HG03159 (cell line): ENCODE results near the gene ANTXR1.
"Not testable (repeated sequence)": the region's sequence is repeated elsewhere in the genome, so short reads cannot be mapped to it uniquely, and the experiment has no call there.

ENCODE experiments used
- ATAC-seq: cut with Tn5 transposase; IDR thresholded peaks from one replicate; pipeline ENCODE4 v1.9.1; 2021; ENCODE audit warnings: mild to moderate bottlenecking, moderate library complexity; ENCODE audit not compliant: unreplicated experiment

Gene ANTXR1

DNA sequence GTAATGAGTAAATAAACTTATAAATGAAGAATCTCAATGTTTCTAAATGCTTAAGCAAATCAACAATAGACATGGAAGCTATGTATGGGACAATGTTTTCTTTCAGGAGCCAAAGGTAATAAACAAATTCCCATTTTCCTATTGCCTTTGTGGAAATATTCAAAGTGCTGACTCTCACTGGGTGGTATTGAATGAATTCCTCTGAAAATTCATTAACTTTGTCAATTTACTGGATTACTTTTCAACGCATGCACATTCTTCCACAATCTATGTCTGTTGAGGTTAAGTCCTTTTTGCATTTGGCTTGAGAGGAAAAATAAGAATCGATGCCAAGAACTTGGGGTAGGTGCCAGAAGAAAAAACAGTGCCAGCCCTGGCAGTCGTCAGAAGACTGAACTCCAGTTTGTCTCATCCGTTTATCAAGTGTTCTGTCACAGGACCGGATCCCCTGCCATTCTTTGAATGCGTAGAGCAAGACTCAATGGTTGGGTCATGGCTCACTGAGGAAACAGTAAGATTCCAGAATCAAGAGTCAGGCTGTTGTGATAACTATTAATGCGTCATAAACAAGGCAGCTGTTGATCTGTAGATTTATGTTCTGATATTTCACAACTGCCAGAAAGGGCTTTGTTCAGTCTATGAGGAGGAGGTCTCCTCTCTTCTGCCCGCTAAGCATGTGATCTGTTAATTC lies 240.8 kb downstream of the ANTXR1 start:
- ATAC-seq, result no peak

DNA sequence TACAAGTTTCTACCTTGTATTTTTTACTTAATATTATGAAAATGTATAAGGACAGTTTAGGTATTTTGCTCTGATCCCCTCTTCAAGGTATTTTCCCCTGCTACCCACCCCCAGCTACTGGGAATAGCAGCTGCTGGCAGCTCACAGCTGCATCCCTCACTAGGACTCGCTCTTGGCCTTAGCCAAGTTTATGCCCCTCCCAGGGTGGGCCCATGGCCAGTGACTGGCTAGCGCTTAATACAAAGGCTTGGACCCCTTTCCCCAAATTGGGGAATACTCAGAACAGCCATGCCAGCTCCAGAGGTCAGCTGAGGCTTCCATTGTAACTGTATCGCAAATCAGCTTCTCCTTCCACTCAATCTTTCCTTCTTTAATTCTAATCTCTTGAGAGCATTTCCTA lies 242.8 kb downstream of the ANTXR1 start:
- no peak for ATAC-seq

DNA sequence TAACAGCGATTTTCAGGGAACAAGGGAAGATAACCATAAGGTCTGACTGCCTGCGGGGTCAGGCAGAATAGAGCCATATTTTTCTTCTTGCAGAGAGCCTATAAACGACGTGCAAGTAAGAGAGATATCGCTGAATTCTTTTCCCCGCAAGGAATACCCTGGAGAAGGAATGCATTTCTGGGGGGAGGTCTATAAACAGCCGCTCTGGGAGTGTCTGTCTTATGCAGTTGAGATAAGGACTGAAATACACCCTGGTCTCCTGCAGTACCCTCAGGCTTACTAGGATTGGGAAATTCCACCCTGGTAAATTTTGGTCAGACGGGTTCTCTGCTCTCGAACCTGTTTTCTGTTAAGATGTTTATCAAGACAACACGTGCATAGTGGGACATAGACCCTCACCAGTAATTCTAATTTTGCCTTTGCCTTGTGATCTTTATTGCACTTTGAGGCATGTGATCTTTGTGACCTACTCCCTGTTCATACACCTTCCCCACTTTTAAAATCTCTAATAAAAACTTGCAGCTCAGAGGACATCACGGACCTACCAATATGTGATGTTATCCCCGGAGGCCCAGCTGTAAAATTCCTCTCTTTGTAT lies 247.1 kb downstream of the ANTXR1 start:
- ATAC-seq, result not testable (repeated sequence)

DNA sequence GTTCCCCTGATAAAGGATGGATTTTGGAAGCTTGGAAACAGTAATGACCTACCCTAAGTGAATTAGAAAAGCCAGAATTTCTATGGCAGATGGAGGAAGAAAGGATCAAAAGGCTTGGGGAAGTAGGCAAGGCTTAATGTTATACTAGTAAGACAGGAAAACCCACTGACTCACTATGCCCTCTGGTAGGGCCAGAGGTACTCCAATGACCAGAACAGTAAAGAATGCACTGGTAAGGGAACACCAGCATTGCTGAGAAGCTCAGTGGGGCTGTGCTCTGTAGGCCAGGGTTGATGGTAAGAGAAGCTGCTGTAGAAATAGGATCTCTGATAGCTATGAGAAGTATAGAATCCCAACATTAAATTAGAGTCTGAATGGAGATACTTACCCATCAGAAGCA lies 247.7 kb downstream of the ANTXR1 start:
- ATAC-seq, result no peak

DNA sequence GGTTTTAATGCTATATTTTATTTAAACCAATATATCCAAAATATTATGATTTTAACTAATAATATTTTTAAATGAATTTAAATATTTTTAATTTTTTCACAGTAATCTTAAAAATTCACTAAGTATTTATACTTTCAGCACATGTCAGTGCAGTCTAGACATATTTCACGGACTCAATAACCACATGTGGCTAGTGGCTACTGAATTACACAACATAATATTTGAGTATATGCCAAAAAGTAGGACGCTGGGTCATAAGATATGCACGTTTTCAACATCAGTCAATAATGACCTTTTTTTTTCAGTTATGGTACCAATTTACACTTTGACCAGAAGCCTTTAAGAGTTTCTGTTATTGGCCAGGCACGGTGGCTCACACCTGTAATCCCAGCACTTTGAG lies 256.4 kb downstream of the ANTXR1 start:
- no peak for ATAC-seq

DNA sequence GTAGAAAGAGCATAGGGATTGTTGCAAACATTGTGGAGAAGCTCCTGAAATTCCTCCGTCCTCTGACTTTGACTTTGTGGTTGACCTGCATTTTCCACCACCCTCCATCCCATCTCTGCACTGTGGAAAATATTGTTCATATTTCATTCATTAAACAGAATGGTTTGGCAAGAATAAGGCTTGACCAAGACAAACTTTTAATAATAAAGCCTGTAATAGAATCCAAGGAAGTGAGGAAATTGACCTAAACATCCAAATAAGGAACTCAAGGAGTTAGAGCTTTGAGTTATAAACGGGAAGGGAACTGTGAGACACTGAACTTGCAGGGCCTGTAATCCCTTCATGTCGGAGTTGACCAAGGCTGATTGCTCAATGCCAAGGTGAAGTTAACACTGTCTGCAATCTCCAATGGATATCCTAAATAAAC lies 258.9 kb downstream of the ANTXR1 start:
- no peak for ATAC-seq

DNA sequence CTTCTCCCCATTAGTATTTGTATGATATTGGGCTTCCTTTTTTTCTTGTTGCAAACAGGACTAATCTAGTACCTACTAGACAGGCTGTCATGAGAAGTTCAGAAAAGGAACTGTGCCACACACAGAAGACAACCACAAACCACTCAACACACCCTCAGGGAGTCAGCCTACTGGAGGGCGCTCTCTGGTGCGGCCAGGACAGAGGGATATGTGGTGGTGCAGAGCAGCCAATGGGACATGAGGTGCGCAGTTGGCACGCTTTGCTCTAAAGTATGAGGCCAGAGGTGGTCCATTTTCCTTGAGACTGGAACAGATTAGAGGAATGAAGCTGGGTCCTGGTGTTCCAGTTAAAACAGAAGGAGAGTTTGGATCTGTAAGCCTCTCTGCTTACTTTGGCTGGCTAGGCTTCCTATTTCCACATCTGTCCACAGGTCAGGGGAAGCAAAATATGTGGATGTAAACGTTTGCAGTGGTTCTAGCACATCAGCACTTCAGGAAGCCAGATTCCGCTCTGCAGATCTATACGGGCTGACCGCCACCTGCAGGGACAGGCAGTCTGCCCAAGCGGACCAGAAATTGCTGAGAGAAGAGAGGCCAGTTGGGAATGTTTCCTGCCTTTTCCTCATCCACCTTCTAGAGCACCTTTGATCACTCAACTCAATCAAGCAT lies 260.0 kb downstream of the ANTXR1 start:
- no peak for ATAC-seq

DNA sequence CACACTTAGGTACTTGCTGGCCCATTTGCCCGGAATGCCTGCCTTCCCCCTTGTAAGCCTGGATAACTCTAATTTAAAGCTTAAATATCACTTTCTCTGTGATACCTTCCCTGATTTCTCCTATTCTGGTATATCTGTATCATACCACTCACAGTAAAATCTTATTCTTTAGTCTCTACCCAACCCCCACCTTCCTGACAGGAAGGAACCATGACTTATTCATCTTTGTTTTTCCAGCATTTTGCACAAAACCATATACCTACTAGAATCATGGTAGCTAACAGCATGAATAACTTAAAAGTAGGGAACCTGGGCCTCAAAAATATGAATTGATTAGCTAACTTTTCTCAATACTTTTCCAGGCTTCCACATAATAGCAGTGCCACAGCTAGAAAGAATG lies 262.5 kb downstream of the ANTXR1 start:
- no peak for ATAC-seq

DNA sequence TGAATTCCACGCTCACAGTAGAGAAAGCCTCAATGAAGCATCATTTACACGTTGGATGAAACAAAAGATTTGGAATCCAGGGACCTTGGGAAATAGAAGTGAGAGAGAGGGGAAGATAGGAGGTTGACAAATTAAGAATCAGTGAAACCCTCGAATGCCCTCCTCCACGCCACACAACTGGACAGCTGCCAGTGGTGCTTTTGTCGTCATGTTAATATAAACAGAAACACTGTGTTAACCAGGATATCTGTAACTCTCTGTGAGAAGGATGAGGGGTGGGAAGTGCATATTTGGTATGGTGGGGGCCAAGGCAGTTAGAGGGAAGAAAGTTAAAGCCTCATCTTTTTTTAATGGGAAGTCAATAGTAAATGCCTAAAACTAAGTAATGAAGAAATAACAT lies 265.4 kb downstream of the ANTXR1 start:
- ATAC-seq, result no peak

DNA sequence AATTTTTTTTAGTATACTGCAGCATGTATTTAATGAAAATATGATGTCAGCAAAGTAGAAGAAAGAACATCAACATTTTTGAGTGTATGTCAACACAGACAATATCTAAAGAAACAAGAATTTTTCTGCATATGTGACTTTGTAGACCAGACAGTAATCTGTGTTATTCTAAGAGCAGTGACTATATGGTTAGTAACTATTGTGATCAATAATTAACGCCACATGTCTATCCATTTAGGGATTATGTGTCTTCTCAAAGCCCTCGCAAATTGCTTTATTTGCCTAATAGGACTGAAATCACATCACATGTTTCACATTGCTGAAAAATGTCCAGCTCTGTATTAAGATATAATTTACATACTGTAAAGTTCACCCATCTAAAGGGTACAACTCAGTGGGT lies 266.2 kb downstream of the ANTXR1 start:
- no peak for ATAC-seq

DNA sequence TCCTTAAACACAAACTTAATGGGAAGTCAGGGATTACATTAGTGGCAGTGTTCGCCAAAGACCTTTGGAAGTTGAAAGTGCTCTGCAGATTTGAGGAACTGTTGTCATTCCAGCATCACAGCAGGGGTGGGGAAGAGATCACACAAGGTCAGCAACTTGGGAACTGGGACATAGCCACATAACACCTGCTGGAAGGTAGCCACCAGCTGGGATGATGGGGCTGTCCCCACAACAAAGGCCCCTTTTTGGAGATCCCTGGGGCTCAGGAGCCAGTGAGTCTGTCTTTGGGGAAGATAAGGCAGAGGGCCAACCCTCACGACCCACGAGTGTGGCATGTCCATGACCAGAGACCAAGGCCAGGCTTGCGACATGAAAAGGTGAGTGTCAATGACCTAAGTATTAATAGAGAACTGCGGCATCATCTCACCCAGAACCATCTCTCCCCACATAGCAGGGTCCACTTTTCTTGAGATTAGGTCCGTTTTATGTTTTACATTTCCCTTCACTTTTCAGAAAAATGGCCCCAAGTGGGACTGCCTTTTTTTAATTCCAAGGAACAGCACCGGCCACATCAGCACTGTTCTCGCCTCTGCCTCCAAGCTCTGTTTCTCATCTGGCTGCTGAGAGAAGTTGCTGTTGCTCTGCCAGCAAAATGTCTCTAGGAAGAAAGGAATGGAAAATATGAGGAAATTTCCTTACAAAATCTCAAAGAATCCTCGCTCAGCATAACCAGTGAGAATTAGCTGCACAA lies 267.1 kb downstream of the ANTXR1 start:
- ATAC-seq, result no peak

DNA sequence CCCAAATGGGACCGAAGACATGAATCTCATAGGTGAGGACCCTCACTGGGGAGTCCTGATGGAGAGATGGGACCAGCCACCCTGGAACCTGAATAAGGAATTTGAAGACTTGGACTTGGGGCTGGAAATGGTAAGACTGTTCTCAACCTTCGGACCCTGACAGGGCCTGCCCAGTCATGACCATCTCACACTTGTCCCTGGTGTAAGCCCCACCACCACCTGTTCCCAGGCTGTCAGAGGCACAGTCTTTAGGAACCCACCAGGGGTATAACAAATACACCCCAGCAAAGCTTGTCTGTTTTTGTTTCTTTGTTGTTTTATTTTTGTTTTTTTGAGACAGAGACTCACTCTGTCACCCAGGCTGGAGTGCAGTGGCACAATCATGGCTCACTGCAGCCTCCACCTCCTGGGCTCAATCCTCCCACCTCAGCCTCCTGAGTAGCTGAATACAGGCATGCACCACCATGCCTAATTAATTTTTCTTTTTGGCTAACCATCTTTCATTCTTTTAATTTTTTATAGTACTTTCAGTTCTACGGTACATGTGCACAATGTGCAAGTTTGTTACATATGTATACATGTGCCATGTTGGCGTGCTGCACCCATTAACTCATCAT lies 267.9 kb downstream of the ANTXR1 start:
- ATAC-seq, result no peak

DNA sequence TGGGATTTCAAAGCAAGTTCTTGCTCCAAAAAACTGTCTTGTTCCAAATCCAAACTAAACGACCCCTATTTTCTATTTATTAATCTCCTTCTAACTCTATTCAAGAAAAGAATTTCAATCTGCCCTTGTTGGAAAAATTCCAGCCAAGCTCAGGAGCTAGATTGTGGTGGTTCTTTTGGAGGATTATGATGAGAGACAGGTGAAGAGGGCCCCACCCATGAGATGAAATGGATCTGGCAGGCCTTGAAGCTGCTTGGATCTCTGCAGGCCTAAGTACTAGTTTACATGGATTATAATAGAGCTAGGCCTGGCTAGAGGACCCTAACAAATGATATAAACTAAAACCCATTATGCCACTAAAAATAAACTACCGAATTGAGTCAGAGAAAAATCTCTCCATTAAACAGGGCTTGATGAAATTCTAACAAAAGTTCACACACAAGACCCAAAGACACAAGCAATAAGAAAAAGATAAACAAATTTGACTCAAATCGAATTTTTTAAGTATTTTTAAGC lies 272.5 kb downstream of the ANTXR1 start:
- no peak for ATAC-seq

DNA sequence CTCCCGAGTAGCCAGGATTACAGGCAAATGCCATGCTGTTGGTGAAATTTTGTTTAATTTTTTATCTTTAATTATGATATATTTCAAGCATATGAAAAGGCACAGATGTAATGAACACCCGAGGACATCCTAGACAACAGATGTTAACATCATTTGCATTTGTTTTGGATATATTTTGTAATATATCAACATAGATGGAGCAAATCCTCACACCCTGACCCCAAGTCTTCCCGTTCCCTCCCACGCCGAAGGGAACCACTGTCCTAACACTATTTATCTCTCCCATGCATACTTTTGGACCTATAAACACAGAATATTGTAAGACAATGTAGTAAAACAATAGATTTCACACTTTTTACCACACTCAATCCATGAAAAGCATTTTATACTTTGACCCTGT lies 274.6 kb downstream of the ANTXR1 start:
- no peak for ATAC-seq

DNA sequence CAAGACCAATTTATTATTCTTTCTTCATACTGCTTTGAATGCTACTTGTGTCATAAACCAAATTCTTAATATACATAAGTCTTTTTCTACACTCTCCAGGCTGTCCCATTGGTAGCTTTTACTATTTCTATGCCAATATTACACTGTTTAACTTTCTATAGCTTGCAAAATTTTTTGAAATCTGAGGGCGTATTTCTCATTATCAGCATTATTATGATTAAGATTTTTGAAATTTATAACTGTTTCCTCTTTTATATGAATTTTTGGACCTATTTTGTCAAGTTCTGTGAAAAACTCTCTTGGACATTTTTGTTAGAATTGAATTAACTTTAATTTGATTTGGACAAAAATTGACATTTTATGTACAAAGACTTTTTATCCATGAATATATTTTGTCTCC lies 275.4 kb downstream of the ANTXR1 start:
- no peak for ATAC-seq

DNA sequence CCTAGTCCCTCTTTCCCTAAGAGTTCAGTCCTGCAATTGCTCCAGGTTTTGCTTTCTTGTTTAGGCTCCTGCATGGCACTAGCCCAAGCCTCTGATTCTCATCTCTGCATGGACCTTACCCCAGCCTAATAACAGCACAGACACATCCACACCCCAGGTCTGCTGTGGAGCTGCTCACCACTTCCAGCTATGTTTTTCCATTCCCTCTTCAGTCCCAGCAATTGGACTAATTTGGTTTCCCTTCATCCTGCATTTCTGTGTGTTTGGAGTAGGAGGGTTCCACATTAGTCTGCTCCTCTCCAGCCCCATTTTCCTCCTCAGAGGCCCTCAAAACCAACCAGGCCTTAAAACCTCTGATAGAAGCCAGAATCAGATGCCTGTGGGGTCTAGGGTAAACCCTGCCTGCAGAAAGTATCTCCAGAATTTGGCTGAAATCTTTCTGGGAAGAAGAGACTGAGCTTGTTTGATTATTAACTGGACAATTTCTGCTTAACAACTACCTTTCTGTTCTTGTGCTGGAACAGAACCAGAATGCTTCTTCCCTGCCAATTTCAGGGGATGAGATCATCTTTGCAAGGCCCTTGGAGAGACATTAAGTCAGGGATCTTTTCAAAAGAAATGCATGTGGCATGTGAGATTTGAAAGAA lies 278.1 kb downstream of the ANTXR1 start:
- no peak for ATAC-seq

DNA sequence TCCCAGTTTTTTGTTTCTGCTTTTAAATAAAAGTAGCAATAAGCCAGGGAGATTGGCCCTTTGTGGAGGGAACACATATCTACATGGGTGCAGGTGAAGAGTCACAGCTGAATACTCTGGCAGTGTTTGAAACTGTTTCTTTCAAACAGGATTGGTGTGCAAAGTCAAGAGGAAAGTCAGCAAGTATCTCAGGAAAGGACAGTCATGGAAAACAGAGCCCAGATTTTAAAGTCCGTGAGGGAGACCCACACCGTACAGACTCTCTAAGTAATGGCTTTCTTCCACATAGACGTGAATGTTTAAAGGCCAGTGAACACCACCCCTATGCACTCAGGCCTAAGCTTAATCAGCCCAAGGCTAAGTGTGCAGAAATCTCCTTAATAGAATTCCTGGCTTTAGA lies 278.7 kb downstream of the ANTXR1 start:
- no peak for ATAC-seq

DNA sequence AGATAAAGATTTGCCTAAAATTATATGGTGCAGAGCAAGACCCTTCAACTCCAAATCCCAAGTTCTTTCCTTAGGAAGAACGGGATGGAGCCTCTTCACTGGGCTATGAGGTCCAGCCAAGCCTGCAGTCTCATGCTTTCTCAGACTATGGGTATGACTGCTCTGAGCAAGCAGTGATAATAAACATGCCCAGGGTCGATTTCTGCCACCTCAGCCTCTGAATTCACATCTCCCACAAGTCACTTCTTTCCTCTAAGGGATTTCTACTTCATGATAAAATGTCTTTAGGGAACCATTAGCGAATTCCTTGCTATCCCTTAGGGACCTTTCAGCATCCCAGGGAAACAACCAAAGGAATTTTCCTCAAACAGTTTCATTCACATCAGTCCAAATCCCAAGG lies 279.3 kb downstream of the ANTXR1 start:
- no peak for ATAC-seq

DNA sequence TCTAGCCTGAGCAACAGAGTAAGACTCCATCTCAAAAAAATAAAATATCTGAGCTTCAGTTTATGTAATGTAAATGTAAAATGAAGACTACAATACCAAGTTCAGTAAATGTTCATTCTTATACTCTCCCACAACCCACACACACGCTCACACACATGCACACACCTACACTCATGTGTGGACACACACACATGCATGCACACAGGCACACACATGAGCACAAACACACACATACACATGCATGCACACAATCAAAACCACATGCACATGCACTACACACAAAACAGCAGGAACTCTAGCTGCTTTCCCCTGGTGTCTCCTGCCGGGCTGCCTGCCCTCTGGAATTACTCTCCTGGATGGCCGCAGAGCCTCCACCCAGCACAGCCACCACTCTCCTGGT lies 283.4 kb downstream of the ANTXR1 start:
- ATAC-seq, result no peak

DNA sequence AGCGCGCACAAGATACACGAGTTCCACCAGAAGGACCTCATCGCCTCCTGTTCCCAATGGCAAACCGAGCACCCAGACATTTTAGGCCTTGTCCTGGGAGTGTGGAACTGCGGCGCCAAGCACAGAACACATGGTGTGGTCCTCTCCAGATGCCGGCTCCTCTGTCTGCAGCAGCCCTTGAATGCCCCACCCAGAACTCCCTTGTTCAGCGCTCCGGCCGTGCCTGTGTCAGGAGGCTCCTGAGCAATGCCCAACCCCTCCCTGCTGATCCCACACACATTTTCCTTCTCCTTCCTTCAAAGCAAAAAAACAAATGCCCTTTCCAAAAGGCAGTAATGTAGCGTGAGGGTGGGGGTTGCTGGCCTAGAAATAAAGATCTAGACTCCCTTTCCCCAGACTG lies 284.2 kb downstream of the ANTXR1 start:
- no peak for ATAC-seq

DNA sequence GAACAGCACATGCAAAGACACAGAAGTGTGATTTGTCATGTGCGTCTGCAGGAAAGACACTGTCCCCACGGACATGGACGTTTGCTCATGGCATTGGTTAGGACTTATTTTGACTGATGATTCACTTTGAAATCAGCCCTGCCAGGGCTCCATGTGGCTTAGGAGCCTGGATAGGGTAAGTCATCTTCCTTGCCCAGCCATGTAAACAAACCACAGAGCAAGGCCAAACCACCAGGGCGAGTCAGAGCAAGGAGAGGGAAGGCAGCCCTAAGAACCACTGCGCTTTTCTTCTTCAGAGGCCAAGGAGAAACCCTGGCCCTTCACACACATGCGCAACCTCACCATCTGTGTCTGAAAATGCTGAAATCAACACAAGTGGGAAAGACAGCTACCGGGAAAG lies 285.3 kb downstream of the ANTXR1 start:
- no peak for ATAC-seq
